GM23338 (cell line): ENCODE measurements around the gene COL15A1. TPM values are rescaled to one million over a fixed set of nuclear protein-coding genes. Genes with fewer than 3 reads are reported as not detected.

ENCODE experiments used
- ATAC-seq: fragments of 200-7000 bp; cut with Tn5 transposase; 3 replicates; pipeline ENCODE4 v1.9.1; 2020
- DNase-seq: peaks from one replicate; pipeline ENCODE4 v3.0.0-alpha.2; 2015; ENCODE audit warnings: low spot score
- H2AFZ ChIP-seq: fragments of 200-600 bp; sonication (generic); 2 replicates; pipeline ENCODE4 v1.8.0; 2016; ENCODE audit warnings: antibody characterized with exemption, mild to moderate bottlenecking, moderate library complexity
- H3F3A ChIP-seq: fragments of 200-600 bp; sonication (generic); replicated peaks from 2 replicates; pipeline ENCODE4 v1.8.0; 2017; ENCODE audit warnings: antibody characterized with exemption, mixed run types, low read depth
- H3K27ac ChIP-seq: fragments of 200-600 bp; sonication (generic); 2 replicates; pipeline ENCODE4 v1.6.1; 2016; ENCODE audit warnings: low read depth
- H3K27me3 ChIP-seq: fragments of 200-600 bp; sonication (generic); 2 replicates; pipeline ENCODE4 v1.8.0; 2016; ENCODE audit warnings: mild to moderate bottlenecking, mixed run types, moderate library complexity; ENCODE audit not compliant: insufficient read depth
- H3K36me3 ChIP-seq: fragments of 200-600 bp; sonication (generic); 2 replicates; pipeline ENCODE4 v1.8.0; 2016; ENCODE audit warnings: mild to moderate bottlenecking; ENCODE audit not compliant: insufficient read depth
- H3K4me1 ChIP-seq: fragments of 200-600 bp; sonication (generic); 2 replicates; pipeline ENCODE4 v1.8.0; 2016; ENCODE audit warnings: mild to moderate bottlenecking, moderate library complexity; ENCODE audit not compliant: insufficient read depth
- H3K4me2 ChIP-seq: fragments of 200-600 bp; sonication (generic); 2 replicates; pipeline ENCODE4 v1.7.1; 2017; ENCODE audit warnings: mixed run types
- H3K4me3 ChIP-seq: fragments of 200-600 bp; sonication (generic); 2 replicates; pipeline ENCODE4 v1.6.1; 2016; ENCODE audit warnings: mixed run types
- H3K79me2 ChIP-seq: fragments of 200-600 bp; sonication (generic); replicated peaks from 2 replicates; pipeline ENCODE4 v1.8.0; 2017; ENCODE audit warnings: mild to moderate bottlenecking; ENCODE audit not compliant: insufficient read depth
- H3K9me2 ChIP-seq: fragments of 200-600 bp; sonication (generic); 2 replicates; pipeline ENCODE4 v1.8.0; 2017; ENCODE audit not compliant: insufficient read depth
- H4K20me1 ChIP-seq: fragments of 200-600 bp; sonication (generic); replicated peaks from 2 replicates; pipeline ENCODE4 v1.8.0; 2017; ENCODE audit warnings: mild to moderate bottlenecking; ENCODE audit not compliant: insufficient read depth
- H3K27ac Mint-ChIP-seq: 2 replicates; pipeline ENCODE4 v1.8.0; 2020; ENCODE audit warnings: inconsistent platforms, mild to moderate bottlenecking, moderate library complexity, mixed read lengths
- H3K27me3 Mint-ChIP-seq: 3 replicates; pipeline ENCODE4 v1.8.0; 2022; ENCODE audit warnings: low read depth, mild to moderate bottlenecking, moderate library complexity, mixed read lengths, inconsistent platforms; ENCODE audit not compliant: insufficient read depth, poor library complexity
- H3K36me3 Mint-ChIP-seq: 3 replicates; pipeline ENCODE4 v1.8.0; 2021; ENCODE audit warnings: low read depth, mild to moderate bottlenecking, inconsistent platforms, moderate library complexity, mixed read lengths
- H3K4me1 Mint-ChIP-seq: 3 replicates; pipeline ENCODE4 v1.8.0; 2020; ENCODE audit warnings: mild to moderate bottlenecking, inconsistent platforms, mixed read lengths
- H3K4me3 Mint-ChIP-seq: 3 replicates; pipeline ENCODE4 v1.8.0; 2021; ENCODE audit warnings: moderate library complexity, mild to moderate bottlenecking, inconsistent platforms, mixed read lengths
- H3K9me3 Mint-ChIP-seq: 3 replicates; pipeline ENCODE4 v1.8.0; 2020; ENCODE audit warnings: moderate library complexity, mild to moderate bottlenecking, inconsistent platforms, mixed read lengths
- CTCF ChIP-seq, 2 experiments: fragments of 200-600 bp in 1 of 2; sonication (generic) in 1 of 2; conservative IDR thresholded peaks; 2 replicates each; pipeline versions ENCODE4 v1.5.1 to v1.6.1; 2016 to 2017; ENCODE audit warnings: antibody characterized with exemption in 2 of 2, low read depth in 2 of 2, mild to moderate bottlenecking in 2 of 2, moderate library complexity in 1 of 2
- ETS1 ChIP-seq: IDR thresholded peaks from 2 replicates; pipeline ENCODE4 v1.6.1; 2016; ENCODE audit warnings: antibody characterized with exemption
- NANOG ChIP-seq: IDR thresholded peaks from 2 replicates; pipeline ENCODE4 v1.6.1; 2016; ENCODE audit warnings: antibody characterized with exemption, borderline replicate concordance
- STAT1 ChIP-seq: IDR thresholded peaks from one replicate; pipeline ENCODE4 v1.6.1; 2016; ENCODE audit warnings: antibody characterized with exemption; ENCODE audit not compliant: unreplicated experiment
- ZNF331 ChIP-seq: fragments of 250-450 bp; sonication (Bioruptor Pico); IDR thresholded peaks from 2 replicates; pipeline ENCODE4 v1.5.0; 2020; ENCODE audit warnings: low read depth, mild to moderate bottlenecking, moderate library complexity
- ZNF462 ChIP-seq: fragments of 250-450 bp; sonication (Bioruptor Pico); IDR thresholded peaks from 2 replicates; pipeline ENCODE4 v1.5.0; 2020; ENCODE audit warnings: mild to moderate bottlenecking, moderate library complexity
- polyA plus RNA-seq: library from polyadenylated mRNA; unstranded; fragments of >200 nt; fragmentation: Nextera tagmentation; extraction: Ambion mirVana; gene quantifications from 2 replicates; pipeline ENCODE4 v1.2.1, GENCODE V29; 2016
- total RNA-seq: library from RNA; depleted of rRNA; stranded (reverse); fragments of >200 nt; shearing (Covaris generic); gene quantifications from 2 replicates; pipeline ENCODE4 v1.2.3, GENCODE V29; 2014

COL15A1 gene
- total and polyA plus RNA-seq, 2 experiments from 2014 or later = 0.17 to 0.18 TPM

- TF ChIP-seq ZNF462 (CRISPR knock-in tag) = no peak
- no peak for TF ChIP-seq NANOG
- TF ChIP-seq ETS1 = no peak
- TF ChIP-seq ZNF331 (CRISPR knock-in tag) = no peak
- TF ChIP-seq CTCF (conservative IDR thresholded peaks at IDR 0.05; ENCODE audit: low read depth in 2 of 2) = no peak
Observed at GRCh38 chr9:99023231-99023630, 79.5 kb downstream of the COL15A1 start (continued).

GRCh38 chr9:99023831-99024230 is 80.1 kb downstream of the COL15A1 start:
- H3K27ac ChIP-seq = no peak overlapping the region
- 0 out of 2 replicates have a peak, but pooled peaks cover 7% of the 10 kb centered on the region for H3K9me2 ChIP-seq
- no peaks in the 10 kb centered on the region for H4K20me1 ChIP-seq
- DNase-seq (no peak), ATAC-seq (no peak)
- H3K9me3 Mint-ChIP-seq = peaks cover 6% of the 10 kb centered on the region
- H3K27me3 ChIP-seq = no peaks in the 10 kb centered on the region
- H3K4me1 Mint-ChIP-seq = no peaks in the 10 kb centered on the region; the same call in 2 of the 3 replicates
- no peak overlapping the region for H3K4me2 ChIP-seq
- peaks cover 4% of the 10 kb centered on the region for H3K27me3 Mint-ChIP-seq
- no peaks in the 10 kb centered on the region for H3K4me1 ChIP-seq
- H3K27ac Mint-ChIP-seq = no peak overlapping the region
- H3K36me3 ChIP-seq = no peaks in the 10 kb centered on the region
- H3K79me2 ChIP-seq = no peaks in the 10 kb centered on the region
- H3K4me3 ChIP-seq = no peak overlapping the region
- no peaks in the 10 kb centered on the region for H3F3A ChIP-seq
- no peak overlapping the region for H3K4me3 Mint-ChIP-seq
- H2AFZ ChIP-seq = no peak overlapping the region
- H3K36me3 Mint-ChIP-seq = no peaks in the 10 kb centered on the region
- no peak for TF ChIP-seq NANOG
- no peak for TF ChIP-seq STAT1
- TF ChIP-seq ZNF462 (CRISPR knock-in tag) = no peak
